Stimulated activated CD8-positive, alpha-beta memory T cell treated with anti-CD3 and anti-CD28 coated beads, Interleukin-15, amount 100 ng/mL, for 48 hours (primary cell): ENCODE results near the gene ADAM19.

Source experiments
- DNase-seq, 2 donors: peaks; one replicate each; pipeline ENCODE4 v3.0.0-alpha.2; 2020; ENCODE audit warnings: low read depth in 2 of 2

The ADAM19 gene

GRCh38 chr5:157463621-157464518, 111.7 kb downstream of the ADAM19 start:
- DNase-seq, result no peak

GRCh38 chr5:157463081-157463480, 112.5 kb downstream of the ADAM19 start:
- no peak for DNase-seq

DNA sequence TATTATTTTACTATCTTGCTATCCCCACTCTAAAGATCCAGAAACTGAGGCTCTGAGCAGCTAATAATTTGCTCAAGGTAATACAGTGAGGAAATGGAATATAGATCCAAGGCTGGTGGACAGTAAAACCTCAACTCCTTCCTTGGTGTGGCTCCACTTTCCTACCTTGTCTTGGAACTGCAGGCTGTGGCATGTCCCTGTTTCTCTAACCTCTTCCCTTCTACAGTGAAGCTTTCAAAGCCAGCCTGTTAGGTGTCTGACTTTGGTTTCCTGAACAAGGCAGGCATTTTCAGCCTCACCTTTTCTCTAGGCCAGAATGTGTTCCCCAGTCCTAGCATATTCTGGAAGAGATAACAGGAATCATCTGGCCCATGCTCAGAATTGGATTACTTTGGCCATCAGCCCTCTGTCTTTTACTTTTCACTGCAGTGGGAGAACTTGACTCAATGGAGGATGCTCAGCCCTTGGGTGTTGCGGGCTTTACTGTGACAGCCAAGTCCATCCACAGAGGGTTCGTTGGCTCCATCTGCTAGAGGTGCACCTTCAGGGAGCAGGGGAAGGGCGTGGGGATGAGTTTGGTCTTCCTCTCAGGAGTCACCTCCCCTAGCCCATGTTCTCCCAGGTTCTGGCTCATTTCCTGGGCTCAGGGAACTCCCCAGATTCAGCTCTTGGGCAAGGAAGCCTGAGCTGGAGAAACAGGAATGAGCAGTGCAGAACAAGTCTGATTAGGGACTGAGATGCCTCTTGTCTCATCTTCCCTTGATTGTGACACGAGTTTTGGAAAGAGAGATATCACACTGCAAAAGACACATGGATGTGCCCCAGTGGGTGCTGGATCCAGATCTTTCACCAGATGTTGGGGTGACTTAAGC, 114.4 kb downstream of the ADAM19 start:
- no peak for DNase-seq

GRCh38 chr5:157459715-157460599, 115.6 kb downstream of the ADAM19 start, which contains the start of gene NIPAL4:
Gene NIPAL4 (plus strand): TSS chr5:157460213. CDS start chr5:157460321, 108 bp downstream.
- peak; percentile 28 to 30 for DNase-seq

GRCh38 chr5:157458835-157459234, 116.7 kb downstream of the ADAM19 start:
- no peak for DNase-seq

GRCh38 chr5:157457391-157457790, 118.2 kb downstream of the ADAM19 start:
- DNase-seq, result no peak

- DNase-seq, result no peak
Measured at GRCh38 chr5:157456301-157456700, 119.3 kb downstream of the ADAM19 start.

DNA sequence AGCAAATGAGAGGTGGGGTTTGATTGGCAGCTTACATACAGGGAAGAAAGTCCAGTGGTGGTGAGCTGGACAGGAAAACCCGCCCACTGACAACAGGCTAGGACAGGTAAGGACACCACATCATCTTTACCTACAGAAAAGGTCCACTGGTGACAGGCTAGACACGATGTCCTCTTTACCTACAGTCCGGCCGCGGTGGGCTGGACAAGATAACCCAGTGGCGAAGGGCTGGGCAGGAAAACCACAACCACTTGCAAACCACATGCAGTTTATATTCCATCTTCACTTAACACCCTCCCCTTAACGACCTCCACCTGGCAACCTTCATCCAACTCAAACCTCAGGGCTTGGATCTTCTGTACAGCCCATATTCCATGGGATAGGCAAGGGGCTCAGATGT, 120.5 kb downstream of the ADAM19 start:
- no peak for DNase-seq

- DNase-seq, result no peak
Measured at GRCh38 chr5:157454273-157454672, 121.3 kb downstream of the ADAM19 start.

DNA sequence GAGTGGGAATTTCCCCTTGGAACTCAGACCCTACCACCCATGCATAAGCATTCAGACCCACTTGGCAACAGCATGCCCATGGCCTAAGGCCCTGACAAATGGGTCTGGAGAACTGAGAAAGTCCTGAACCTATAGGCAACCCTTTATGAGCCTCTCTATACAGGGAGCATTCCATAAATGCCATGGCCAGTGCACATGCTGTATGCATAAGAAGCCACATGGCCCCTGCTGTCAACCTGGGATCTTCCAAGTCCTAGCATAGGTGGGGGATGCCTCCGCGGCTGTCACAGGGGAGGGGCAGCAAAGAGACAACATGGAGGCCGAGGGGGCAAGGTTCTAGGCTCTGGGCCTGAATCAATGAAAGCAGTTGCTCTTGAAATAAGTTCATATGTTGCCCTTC, 123.8 kb downstream of the ADAM19 start:
- DNase-seq, result no peak

DNA sequence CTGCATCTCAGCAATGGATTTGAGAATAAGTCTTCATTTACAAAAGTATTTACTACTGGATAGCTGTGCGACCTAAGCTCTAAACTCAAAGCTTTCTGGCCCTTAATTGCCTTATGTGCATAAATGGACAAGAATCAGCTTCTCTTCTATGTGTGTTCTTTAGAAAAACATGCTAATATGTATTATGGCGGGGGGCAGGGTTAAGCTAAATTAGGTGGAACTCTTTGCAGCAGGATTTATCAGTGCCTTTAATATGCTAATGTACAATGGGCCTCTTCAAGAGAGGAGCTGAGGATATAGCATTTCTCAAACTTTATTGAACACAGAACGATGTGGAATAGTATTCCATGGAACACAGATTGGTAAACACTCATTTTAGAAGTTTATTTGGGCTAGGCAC, 125.6 kb downstream of the ADAM19 start:
- no peak for DNase-seq

GRCh38 chr5:157449011-157449723, 126.4 kb downstream of the ADAM19 start:
- DNase-seq, result no peak

DNA sequence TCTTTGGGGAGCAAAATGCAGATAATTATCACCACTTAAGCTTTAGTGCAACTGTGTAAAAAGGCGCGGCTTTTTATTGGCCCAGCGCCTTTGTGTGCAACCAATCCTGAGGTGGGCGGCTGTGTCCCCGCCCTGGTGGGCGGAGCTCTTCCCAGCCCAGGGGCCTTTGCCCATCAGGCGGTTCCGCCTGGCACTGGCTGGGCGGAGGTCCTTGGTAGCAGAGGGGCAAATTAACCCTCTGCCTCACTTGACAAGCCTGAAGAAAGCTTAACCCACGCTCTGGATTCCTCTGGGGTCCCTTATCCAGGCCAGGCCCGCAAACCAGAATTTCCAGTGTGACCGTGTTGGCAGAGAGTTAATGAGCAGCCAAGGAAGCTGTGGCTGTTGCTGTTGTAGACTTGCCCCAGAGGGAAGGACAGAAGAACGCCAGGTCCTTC, 128.4 kb downstream of the ADAM19 start:
- DNase-seq, result no peak

DNA sequence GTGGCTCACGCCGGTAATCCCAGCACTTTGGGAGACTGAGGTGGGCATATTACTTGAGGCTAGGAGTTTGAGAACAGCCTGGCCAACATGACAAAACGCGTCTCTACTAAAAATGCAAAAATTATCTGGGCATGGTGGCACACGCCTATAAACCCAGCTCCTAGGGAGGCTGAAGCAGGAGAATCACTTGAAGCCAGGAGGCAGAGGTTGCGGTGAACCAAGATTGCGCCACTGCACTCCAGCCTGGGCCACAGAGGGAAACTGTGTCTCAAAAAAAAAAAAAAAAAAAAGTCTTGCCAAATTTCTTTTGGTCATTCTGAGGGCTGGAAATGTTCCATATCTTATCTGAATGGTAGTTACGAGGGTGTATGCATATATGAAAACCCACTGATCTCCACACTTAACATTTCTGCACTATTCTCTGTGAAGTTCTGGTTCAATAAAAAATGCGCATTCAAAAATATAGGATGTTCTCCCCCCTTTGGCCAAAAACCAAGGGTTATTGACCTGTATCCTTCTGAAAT, 129.1 kb downstream of the ADAM19 start:
- DNase-seq, result no peak

- DNase-seq, result no peak
Measured at GRCh38 chr5:157445745-157446411, 129.7 kb downstream of the ADAM19 start.

- no peak for DNase-seq
Measured at GRCh38 chr5:157444224-157444623, 131.4 kb downstream of the ADAM19 start.

DNA sequence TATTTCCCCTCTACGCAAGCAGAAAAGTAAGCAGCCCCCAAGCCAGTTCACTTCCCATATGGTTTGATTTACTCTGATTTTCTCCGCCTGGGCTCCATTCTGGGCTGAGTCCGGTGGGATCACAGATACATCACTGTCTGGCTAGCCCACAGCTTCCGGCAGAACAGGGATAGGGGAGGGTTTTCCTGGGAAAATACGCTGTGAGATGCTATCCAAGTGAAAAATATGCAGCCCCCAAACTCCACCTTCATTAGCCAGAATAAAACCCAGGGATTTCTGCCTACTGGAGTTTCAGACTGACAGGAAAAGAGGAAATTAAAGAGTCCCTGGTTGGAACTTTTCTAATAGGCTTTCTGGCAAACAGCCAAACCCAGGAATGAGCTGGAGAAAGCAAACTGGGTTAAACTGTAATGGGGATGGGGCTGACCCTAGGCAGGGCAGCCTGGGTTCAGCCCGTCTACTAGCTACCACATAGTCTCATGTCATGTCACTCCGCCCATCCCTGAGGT, 132.5 kb downstream of the ADAM19 start:
- DNase-seq, result no peak

GRCh38 chr5:157434096-157434495, 141.5 kb downstream of the ADAM19 start:
- no peak for DNase-seq

DNA sequence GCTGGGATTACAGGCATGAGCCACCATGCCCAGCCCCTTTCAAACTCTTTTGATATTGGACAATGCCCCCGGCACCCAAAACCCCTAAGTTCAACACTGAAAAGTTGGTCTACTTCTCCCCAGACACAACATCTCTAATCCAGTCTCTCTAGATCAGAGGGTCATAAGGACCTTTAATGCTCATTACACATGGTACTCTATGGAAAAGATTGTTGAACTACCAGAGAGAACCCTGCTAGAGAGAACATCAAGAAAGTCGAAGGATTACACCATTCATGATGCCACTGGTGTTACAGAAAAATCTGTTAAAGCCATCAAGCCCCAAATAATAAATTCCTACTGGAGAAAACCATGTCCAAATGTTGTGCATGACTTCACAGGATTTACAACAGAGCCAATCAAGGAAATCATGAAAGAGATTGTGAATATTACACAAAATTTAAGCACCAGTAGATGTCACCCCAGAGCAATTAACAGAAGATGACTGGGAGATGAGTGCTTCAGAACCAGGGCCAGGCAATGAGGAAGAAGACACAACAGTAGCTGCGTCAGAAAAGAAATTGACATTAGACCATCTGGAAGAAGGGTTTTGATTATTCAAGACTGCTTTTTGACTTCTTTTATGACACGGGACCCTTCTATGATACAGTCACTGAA, 143.9 kb downstream of the ADAM19 start:
- DNase-seq, result no peak
